ENCODE data around the gene RABEP1.
A peak's percentile ranks its signal among the peaks of the same experiment; 100 is the strongest.

The RABEP1 gene

DNA sequence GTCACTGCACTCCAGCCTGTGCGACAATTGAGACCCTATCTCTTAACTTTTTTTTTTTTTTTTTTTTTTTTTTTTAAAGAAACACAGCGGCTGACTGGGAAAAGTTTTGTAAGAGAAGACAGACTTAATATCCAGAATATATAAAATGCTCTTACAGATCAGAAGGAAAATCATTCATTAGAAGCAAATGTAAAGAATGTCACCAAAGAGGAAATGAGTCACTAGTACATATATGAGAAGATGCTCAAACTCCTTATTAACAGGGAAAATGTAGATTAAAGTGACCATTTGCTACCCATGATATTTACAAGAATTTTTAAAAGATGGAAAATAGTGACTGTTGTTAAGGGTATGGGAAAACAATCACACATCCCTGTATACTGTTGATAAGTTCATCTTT, 48.9 kb downstream of the RABEP1 start:
- intact Hi-C loops (cut with DNase I; ENCODE audit: low total_unique reads), result no loop called here
- H3K4me1 ChIP-seq, result peaks cover 0 to 5% (median 0%) of the 10 kb centered on the region in 4 donors

DNA sequence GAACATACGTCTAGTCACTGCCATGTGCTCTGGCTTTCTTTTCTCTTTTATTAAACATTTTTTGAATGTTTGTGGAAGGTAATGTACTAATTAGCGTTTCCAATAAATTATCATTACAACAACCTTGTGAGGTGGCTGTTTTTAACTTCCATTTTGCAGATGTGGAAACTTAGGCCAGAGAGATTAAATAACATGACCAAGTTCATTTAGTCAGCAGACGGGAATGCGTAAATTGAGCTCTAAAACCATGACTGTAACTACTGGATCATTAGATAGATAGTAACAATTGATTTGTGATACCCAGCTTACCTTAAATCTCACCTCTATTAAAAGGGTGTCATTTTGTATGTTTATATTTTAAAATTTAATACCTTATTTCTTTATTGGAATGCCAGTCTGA, 49.4 kb downstream of the RABEP1 start:
- intact Hi-C loops (cut with DNase I; ENCODE audit: low total_unique reads), result no loop called here
- H3K4me1 ChIP-seq, result peaks cover 0 to 5% (median 0%) of the 10 kb centered on the region in 4 donors
- peaks cover 8 to 28% (median 9%) of the 10 kb centered on the region in 3 donors for H3K36me3 ChIP-seq
- DNase-seq, result no peak
- no peak overlapping the region for H3K27ac ChIP-seq
- TF ChIP-seq, protein P1, sequence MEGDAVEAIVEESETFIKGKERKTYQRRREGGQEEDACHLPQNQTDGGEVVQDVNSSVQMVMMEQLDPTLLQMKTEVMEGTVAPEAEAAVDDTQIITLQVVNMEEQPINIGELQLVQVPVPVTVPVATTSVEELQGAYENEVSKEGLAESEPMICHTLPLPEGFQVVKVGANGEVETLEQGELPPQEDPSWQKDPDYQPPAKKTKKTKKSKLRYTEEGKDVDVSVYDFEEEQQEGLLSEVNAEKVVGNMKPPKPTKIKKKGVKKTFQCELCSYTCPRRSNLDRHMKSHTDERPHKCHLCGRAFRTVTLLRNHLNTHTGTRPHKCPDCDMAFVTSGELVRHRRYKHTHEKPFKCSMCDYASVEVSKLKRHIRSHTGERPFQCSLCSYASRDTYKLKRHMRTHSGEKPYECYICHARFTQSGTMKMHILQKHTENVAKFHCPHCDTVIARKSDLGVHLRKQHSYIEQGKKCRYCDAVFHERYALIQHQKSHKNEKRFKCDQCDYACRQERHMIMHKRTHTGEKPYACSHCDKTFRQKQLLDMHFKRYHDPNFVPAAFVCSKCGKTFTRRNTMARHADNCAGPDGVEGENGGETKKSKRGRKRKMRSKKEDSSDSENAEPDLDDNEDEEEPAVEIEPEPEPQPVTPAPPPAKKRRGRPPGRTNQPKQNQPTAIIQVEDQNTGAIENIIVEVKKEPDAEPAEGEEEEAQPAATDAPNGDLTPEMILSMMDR (IDR thresholded peaks at IDR 0.05), result no peak
- no peaks in the 10 kb centered on the region for H3K27me3 ChIP-seq
- H3K4me3 ChIP-seq, result no peak overlapping the region
- no peaks in the 10 kb centered on the region for H3K9me3 ChIP-seq

More for the DNA sequence above, 48.9 kb downstream of the RABEP1 start:
- H3K27ac ChIP-seq, result no peak overlapping the region
- peaks cover 8 to 28% (median 9%) of the 10 kb centered on the region in 3 donors for H3K36me3 ChIP-seq
- H3K9me3 ChIP-seq, result no peaks in the 10 kb centered on the region
- DNase-seq, result no peak
- no peaks in the 10 kb centered on the region for H3K27me3 ChIP-seq
- TF ChIP-seq, protein P1 (IDR thresholded peaks at IDR 0.05), result no peak
- H3K4me3 ChIP-seq, result no peak overlapping the region

DNA sequence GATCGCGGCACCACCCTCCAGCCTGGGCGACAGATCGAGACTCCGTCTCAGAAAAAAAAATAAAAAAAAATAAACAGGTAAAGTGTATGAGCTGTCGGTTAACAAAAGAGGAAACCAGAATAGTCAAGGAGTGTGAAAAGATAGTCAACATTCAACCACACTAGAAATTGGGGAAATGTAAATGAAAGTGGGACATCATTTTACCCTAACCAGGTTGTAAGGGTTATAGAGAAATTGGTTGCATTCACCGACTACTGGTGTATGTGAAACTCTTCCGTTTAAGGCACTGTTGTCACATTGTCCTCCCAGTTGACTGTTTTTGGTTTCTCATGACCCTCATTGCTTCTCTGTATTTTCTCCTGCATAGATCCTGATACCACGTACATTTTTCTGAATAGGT, 62.8 kb downstream of the RABEP1 start:
- H3K36me3 ChIP-seq, result peaks cover 15 to 53% (median 27%) of the 10 kb centered on the region in 3 donors
- H3K4me3 ChIP-seq, result no peak overlapping the region
- no peak for DNase-seq
- intact Hi-C loops (cut with DNase I; ENCODE audit: low total_unique reads), result no loop called here
- no peaks in the 10 kb centered on the region for H3K4me1 ChIP-seq
- no peak overlapping the region for H3K27ac ChIP-seq
- TF ChIP-seq, protein P1 (IDR thresholded peaks at IDR 0.05), result no peak
- H3K9me3 ChIP-seq, result no peaks in the 10 kb centered on the region
- no peaks in the 10 kb centered on the region for H3K27me3 ChIP-seq

DNA sequence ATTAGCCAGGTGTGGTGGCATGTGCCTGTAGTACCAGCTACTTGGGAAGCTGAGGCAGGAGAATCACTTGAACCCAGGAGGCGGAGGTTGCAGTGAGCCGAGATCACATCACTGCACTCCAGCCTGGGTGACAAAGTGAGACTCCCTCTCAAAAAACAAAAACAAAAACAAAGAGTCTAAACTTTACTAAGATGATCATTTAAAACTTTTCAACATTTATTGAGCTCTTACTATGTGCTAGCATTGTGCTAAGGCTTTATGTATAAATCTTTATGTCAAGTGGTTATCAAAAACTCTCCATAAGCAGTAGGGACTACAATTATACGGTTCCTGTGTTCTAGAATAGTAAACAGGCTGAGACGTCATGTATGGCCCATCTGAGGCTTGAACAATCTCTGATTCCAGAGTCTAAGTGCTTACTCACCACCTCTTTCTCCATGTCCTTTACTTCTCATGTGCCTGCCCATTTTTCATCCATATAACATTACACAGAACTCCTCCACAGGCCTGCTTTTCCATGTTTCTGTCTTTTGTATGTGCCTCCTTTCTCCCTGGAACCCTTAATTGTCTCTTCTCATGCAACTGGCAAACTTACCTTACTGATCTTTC, 70.7 kb downstream of the RABEP1 start:
- peaks cover 16 to 80% (median 46%) of the 10 kb centered on the region in 3 donors for H3K36me3 ChIP-seq
- H3K27me3 ChIP-seq, result no peaks in the 10 kb centered on the region
- TF ChIP-seq, protein P1 (IDR thresholded peaks at IDR 0.05), result no peak
- H3K27ac ChIP-seq, result peak overlapping the region; percentile 43 to 64
- H3K4me1 ChIP-seq, result peaks cover 0 to 31% (median 16%) of the 10 kb centered on the region in 4 donors
- DNase-seq, result no peak
- H3K4me3 ChIP-seq, result no peak overlapping the region
- no peaks in the 10 kb centered on the region for H3K9me3 ChIP-seq
- intact Hi-C loops (cut with DNase I; ENCODE audit: low total_unique reads), result no loop called here

DNA sequence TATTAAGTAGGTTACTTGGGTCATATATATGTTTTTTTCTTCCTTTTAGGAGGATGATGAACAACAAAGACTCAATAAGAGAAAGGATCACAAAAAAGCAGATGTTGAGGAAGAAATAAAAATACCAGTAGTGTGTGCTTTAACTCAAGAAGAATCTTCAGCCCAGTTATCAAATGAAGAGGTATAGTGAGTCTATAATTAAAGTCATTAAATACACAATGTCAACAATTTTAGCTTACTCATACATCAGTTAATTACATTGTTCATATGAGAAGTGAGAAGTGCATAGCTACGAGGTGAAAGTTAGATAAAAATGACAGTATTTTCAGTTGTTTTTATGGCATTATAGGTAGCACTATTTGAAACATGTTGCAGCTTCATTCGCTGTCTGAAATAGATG, 72.2 kb downstream of the RABEP1 start:
- intact Hi-C loops (cut with DNase I; ENCODE audit: low total_unique reads), result no loop called here
- Histone ChIP-seq H3K4me1 (peaks cover 0 to 33% (median 16%) of the 10 kb centered on the region in 4 donors), H3K4me3 (no peak overlapping the region), H3K27me3 (no peaks in the 10 kb centered on the region), H3K9me3 (no peaks in the 10 kb centered on the region), H3K27ac (peak overlapping the region; percentile 64 to 72), H3K36me3 (peaks cover 24 to 77% (median 39%) of the 10 kb centered on the region in 3 donors)
- TF ChIP-seq, protein P1 (IDR thresholded peaks at IDR 0.05), result no peak
- DNase-seq, result no peak
